ENCODE data around the gene LGSN.

DNA sequence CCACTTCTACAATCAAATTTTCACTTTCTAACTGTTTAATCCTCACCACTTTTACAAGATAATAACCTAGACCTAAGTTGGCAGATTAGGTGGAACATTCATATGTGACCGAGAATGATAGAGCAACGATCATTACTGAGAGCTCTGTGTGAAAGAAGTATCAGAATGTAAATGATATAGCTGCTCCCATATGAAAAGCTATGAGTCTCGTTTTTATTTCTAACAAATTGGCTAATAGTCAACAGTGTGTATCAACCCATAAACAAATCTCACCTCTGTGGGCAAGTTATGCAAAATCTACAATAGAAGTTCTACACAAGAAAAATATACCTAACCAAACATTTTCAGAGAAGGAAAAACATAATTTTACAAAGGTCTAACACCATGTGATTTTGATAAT, 3.7 kb downstream of the LGSN start:
- TF ChIP-seq CTCF (IDR thresholded peaks at IDR 0.05 in 8 of 11, conservative IDR thresholded peaks at IDR 0.05 in 3 of 11), result no peak
- no peak for TF ChIP-seq POLR2AphosphoS5 (IDR thresholded peaks at IDR 0.05)

Measured in spleen (tissue), 7 donors.